DND-41 (cell line): ENCODE results near the gene ARRDC4.

ENCODE experiments used
- CTCF ChIP-seq: IDR thresholded peaks from 2 replicates; pipeline ENCODE4 v1.5.1; 2012; ENCODE audit warnings: borderline replicate concordance, low read length, moderate library complexity, mild to moderate bottlenecking; ENCODE audit not compliant: poor library complexity, severe bottlenecking; ENCODE audit errors: extremely low read depth
- EZH2 ChIP-seq: IDR thresholded peaks from 3 replicates; pipeline ENCODE4 v1.6.1; 2012; ENCODE audit warnings: borderline replicate concordance, low read depth, mild to moderate bottlenecking, moderate library complexity, low read length, inconsistent platforms; ENCODE audit not compliant: severe bottlenecking

GRCh38 chr15:97994236-97994635 lies 33.7 kb downstream of the ARRDC4 start:
- no peak for TF ChIP-seq CTCF
- TF ChIP-seq EZH2 = no peak
